HepG2 (cell line): ENCODE measurements around the gene NOC2L. TPM values are rescaled to one million over a fixed set of nuclear protein-coding genes. Genes with fewer than 3 reads are reported as not detected.

Experiments used
- BRCA1 ChIP-seq: sonication (generic); formaldehyde crosslinking; IDR thresholded peaks from 2 replicates; pipeline ENCODE4 v1.4.0; 2020; ENCODE audit warnings: missing genetic modification reagents
- CBFB ChIP-seq: sonication (generic); formaldehyde crosslinking; IDR thresholded peaks from 2 replicates; pipeline ENCODE4 v1.4.0; 2020; ENCODE audit warnings: missing genetic modification reagents
- CHD4 ChIP-seq: fragments of 200-600 bp; sonication (generic); IDR thresholded peaks from 2 replicates; pipeline ENCODE4 v1.7.0; 2017; ENCODE audit warnings: mild to moderate bottlenecking, low read length, borderline replicate concordance
- DZIP1 ChIP-seq: sonication (generic); formaldehyde crosslinking; IDR thresholded peaks from 2 replicates; pipeline ENCODE4 v1.5.0; 2020; ENCODE audit warnings: mild to moderate bottlenecking, missing genetic modification reagents
- GATA4 ChIP-seq: sonication (generic); IDR thresholded peaks from 2 replicates; pipeline ENCODE4 v1.6.1; 2016; ENCODE audit warnings: antibody characterized with exemption, low read depth, borderline replicate concordance
- HNRNPL ChIP-seq: fragments of 200-400 bp; formaldehyde crosslinking; IDR thresholded peaks from 2 replicates; pipeline ENCODE4 v1.6.1; 2017; ENCODE audit warnings: mild to moderate bottlenecking, low read depth, low read length
- HOXA5 ChIP-seq: sonication (generic); formaldehyde crosslinking; IDR thresholded peaks from 2 replicates; pipeline ENCODE4 v1.4.0; 2020; ENCODE audit warnings: missing genetic modification reagents
- HOXD1 ChIP-seq: sonication (generic); formaldehyde crosslinking; IDR thresholded peaks from 2 replicates; pipeline ENCODE4 v1.5.0; 2020; ENCODE audit warnings: missing genetic modification reagents
- JUNB ChIP-seq: sonication (generic); formaldehyde crosslinking; IDR thresholded peaks from 2 replicates; pipeline ENCODE4 v1.8.0; 2022; ENCODE audit warnings: missing genetic modification reagents, mild to moderate bottlenecking, borderline replicate concordance
- MAF1 ChIP-seq: sonication (generic); formaldehyde crosslinking; IDR thresholded peaks from 2 replicates; pipeline ENCODE4 v1.5.0; 2020; ENCODE audit warnings: missing genetic modification reagents, borderline replicate concordance
- NCOA1 ChIP-seq: sonication (generic); formaldehyde crosslinking; IDR thresholded peaks from 2 replicates; pipeline ENCODE4 v1.9.0; 2021; ENCODE audit warnings: missing genetic modification reagents
- SP1 ChIP-seq, 2 experiments: fragments of 450-650 bp in 1 of 2; sonication (generic) in 1 of 2; formaldehyde crosslinking in 1 of 2; IDR thresholded peaks; 2 replicates each; pipeline versions ENCODE4 v1.4.0 to v1.6.1; 2016 to 2020; ENCODE audit warnings: missing genetic modification reagents in 1 of 2
- SSRP1 ChIP-seq: IDR thresholded peaks from 2 replicates; pipeline ENCODE4 v1.6.1; 2016; ENCODE audit warnings: control low read depth
- SYNCRIP ChIP-seq: fragments of 200-400 bp; formaldehyde crosslinking; IDR thresholded peaks from 2 replicates; pipeline ENCODE4 v1.6.1; 2018; ENCODE audit warnings: mild to moderate bottlenecking, low read depth, low read length; ENCODE audit not compliant: insufficient read depth
- TEAD3 ChIP-seq: optimal IDR thresholded peaks from 2 replicates; pipeline ENCODE3; 2016; ENCODE audit warnings: borderline replicate concordance
- ZBTB25 ChIP-seq: IDR thresholded peaks from 2 replicates; pipeline ENCODE4 v1.6.1; 2018; ENCODE audit warnings: missing genetic modification reagents
- ZNF33B ChIP-seq: sonication (generic); formaldehyde crosslinking; IDR thresholded peaks from 2 replicates; pipeline ENCODE4 v1.5.1; 2020; ENCODE audit warnings: mild to moderate bottlenecking, missing genetic modification reagents
- ZNF343 ChIP-seq: sonication (generic); formaldehyde crosslinking; IDR thresholded peaks from 2 replicates; pipeline ENCODE4 v1.4.0; 2020; ENCODE audit warnings: mild to moderate bottlenecking, missing genetic modification reagents
- ZNF704 ChIP-seq: sonication (generic); formaldehyde crosslinking; IDR thresholded peaks from 2 replicates; pipeline ENCODE4 v1.8.1; 2023; ENCODE audit warnings: mild to moderate bottlenecking, inconsistent platforms, moderate library complexity, missing genetic modification reagents, borderline replicate concordance
- polyA plus RNA-seq, 8 experiments: library from polyadenylated mRNA; depleted of rRNA in 3 of 8; stranded (reverse) in 7 of 8; unstranded in 1 of 8; fragments of >200 nt; fragmentation: Illumina TruSeq in 4 of 8; extraction: Trizol in 4 of 8; gene quantifications; 2 replicates each; pipeline versions ENCODE4 v1.2.1 to v1.2.3, GENCODE V29; 2011 to 2016; ENCODE audit warnings: low read depth in 4 of 8, missing spikeins in 1 of 8, mixed read lengths in 1 of 8; ENCODE audit not compliant: insufficient read depth in 1 of 8
- total RNA-seq, 5 experiments: library from RNA; depleted of rRNA; stranded (reverse); fragments of >200 nt; fragmentation: Illumina TruSeq; extraction: Trizol; gene quantifications; 2 replicates each; pipeline ENCODE4 v1.2.3, GENCODE V29; 2016; ENCODE audit warnings: low read depth in 1 of 5
- TF ChIP-seq, protein P1 (sequence below): sonication (generic); formaldehyde crosslinking; IDR thresholded peaks from 2 replicates; pipeline ENCODE4 v1.8.0; 2022; ENCODE audit warnings: mild to moderate bottlenecking, missing genetic modification reagents, moderate library complexity

The NOC2L gene
- total and polyA plus RNA-seq, 2 of the 13 experiments (the other 11 are each of a cell fraction or from before 2014, with no cell fraction given), result 32.0 to 103 TPM

- TF ChIP-seq, protein P1, sequence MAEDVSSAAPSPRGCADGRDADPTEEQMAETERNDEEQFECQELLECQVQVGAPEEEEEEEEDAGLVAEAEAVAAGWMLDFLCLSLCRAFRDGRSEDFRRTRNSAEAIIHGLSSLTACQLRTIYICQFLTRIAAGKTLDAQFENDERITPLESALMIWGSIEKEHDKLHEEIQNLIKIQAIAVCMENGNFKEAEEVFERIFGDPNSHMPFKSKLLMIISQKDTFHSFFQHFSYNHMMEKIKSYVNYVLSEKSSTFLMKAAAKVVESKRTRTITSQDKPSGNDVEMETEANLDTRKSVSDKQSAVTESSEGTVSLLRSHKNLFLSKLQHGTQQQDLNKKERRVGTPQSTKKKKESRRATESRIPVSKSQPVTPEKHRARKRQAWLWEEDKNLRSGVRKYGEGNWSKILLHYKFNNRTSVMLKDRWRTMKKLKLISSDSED (CRISPR knock-in tag), result no peak
- TF ChIP-seq NCOA1 (0 out of 2 replicates have a peak, but pooled peaks have one; percentile 41), HOXA5 (CRISPR knock-in tag) (no peak), JUNB (no peak), ZBTB25 (CRISPR knock-in tag) (no peak), ZNF704 (CRISPR knock-in tag) (no peak), ZNF343 (CRISPR knock-in tag) (no peak), HOXD1 (CRISPR knock-in tag) (no peak), SP1 (IDR thresholded peaks at IDR 0.05) (no peak), SP1 (CRISPR knock-in tag; IDR thresholded peaks at IDR 0.05) (no peak), CHD4 (no peak), HNRNPL (0 out of 2 replicates have a peak, but pooled peaks have one; percentile 16), ZNF33B (CRISPR knock-in tag) (0 out of 2 replicates have a peak, but pooled peaks have one; percentile 55), DZIP1 (CRISPR knock-in tag) (no peak), CBFB (CRISPR knock-in tag) (no peak), MAF1 (CRISPR knock-in tag) (no peak), BRCA1 (CRISPR knock-in tag) (no peak), TEAD3 (CRISPR knock-in tag) (peak; percentile 79), SYNCRIP (no peak), SSRP1 (no peak), GATA4 (no peak)
Observed at GRCh38 chr1:981955-982558, 23.0 kb upstream of the NOC2L start, which contains the start of gene PERM1 (continued).
